Measurements from ENCODE around the gene C12orf76. TPM values are rescaled to one million over a fixed set of nuclear protein-coding genes. Genes with fewer than 3 reads are reported as not detected.
A peak's percentile ranks its signal among the peaks of the same experiment; 100 is the strongest.

Gene C12orf76
- total and polyA plus RNA-seq, 9 of the 15 experiments (the other 6 are each of a cell fraction or from before 2014, with no cell fraction given): 6.3 to 38.6 (median 12.3) TPM

DNA sequence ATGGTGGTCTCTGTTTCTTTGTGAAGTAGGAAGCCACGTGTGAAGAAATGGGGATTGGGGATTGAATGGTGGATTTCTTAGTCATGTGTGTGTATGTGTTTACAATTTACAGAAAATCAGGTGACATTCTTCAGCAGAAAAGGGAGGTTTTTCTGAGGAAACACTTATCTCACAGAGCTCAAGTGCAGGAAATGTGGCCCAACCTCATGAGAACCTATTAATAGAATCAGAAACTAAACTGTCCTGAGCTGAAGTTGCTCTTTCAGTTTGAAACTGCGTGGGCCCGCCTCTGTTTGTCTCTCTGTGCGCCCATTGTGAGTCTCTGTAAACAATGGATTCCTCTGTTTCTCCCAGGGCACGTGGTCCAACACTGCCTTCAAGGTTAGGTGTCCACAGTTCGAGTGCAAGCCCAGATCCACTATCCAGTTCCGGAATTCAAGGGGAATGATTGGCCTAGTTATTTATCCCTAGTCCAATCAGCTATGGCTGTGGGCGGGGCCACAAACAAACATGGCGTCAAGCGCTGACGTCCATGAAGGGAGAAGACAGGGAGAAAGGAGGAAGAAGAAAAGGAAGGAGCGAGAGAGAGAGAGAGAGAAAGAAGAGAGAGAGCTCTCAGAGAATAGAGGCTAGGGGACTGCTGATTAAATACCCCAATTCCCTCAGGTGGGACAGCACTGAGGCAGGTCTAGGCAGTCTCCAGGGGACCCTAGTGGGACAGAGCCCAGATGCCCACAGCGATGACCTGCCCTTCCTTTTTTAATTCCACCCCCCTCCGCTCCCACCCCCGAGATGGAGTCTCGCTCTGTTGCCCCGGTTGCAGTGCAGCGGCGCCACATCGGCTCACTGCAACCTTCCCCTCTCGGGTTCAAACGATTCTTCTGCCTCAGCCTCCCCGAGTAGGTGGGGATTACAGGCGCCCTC lies 31.4 kb upstream of the C12orf76 start (continued):
- TF ChIP-seq DPF2 (IDR thresholded peaks at IDR 0.05) (peak; percentile 49; the same call in 1 of the 2 replicates), DNMT1 (IDR thresholded peaks at IDR 0.05) (no peak), ZNF232 (CRISPR knock-in tag; IDR thresholded peaks at IDR 0.05) (no peak), SNIP1 (IDR thresholded peaks at IDR 0.05; ENCODE audit: low read depth) (no peak), ZNF165 (CRISPR knock-in tag; IDR thresholded peaks at IDR 0.05; ENCODE audit: borderline replicate concordance) (no peak), ZNF197 (CRISPR knock-in tag; IDR thresholded peaks at IDR 0.05; ENCODE audit: low read depth) (peak; percentile 84), PTBP1 (IDR thresholded peaks at IDR 0.05; ENCODE audit: low read depth, low read length) (0 out of 2 replicates have a peak, but pooled peaks have one; percentile 19), NR2F6 (CRISPR knock-in tag; IDR thresholded peaks at IDR 0.05) (no peak), CBFA2T3 (IDR thresholded peaks at IDR 0.05) (peak; percentile 52), ZNF586 (CRISPR knock-in tag; conservative IDR thresholded peaks at IDR 0.05) (no peak), TSC22D4 (tag; IDR thresholded peaks at IDR 0.05) (no peak), RAD51 (IDR thresholded peaks at IDR 0.05; ENCODE audit: borderline replicate concordance, low read depth) (peak; percentile 80), TAF1 (IDR thresholded peaks at IDR 0.05; ENCODE audit: control insufficient read depth, extremely low read depth, insufficient read depth, low read length, severe bottlenecking) (peak; percentile 61), HDAC2 (IDR thresholded peaks at IDR 0.05) (0 out of 2 replicates have a peak, but pooled peaks have one; percentile 73), SMARCA4 (IDR thresholded peaks at IDR 0.05) (peak; percentile 34; the same call in 1 of the 2 replicates), NFIC (IDR thresholded peaks at IDR 0.05) (no peak), GTF3C2 (IDR thresholded peaks at IDR 0.05; ENCODE audit: borderline replicate concordance, extremely low read depth, insufficient read length) (no peak), SMAD2 (IDR thresholded peaks at IDR 0.05; ENCODE audit: low read depth, low read length) (no peak), PHF21A (IDR thresholded peaks at IDR 0.05; ENCODE audit: borderline replicate concordance, low read depth) (no peak), ELK1 (CRISPR knock-in tag; IDR thresholded peaks at IDR 0.05) (no peak), SREBF2 (CRISPR knock-in tag; IDR thresholded peaks at IDR 0.05) (no peak), FOXK2 (conservative IDR thresholded peaks at IDR 0.05 in 1 of 2, IDR thresholded peaks at IDR 0.05 in 1 of 2; ENCODE audit: low read depth in 2 of 2) (peak; percentile 92 to 93), EZH2 (IDR thresholded peaks at IDR 0.05; ENCODE audit: borderline replicate concordance, low read depth, low read length) (no peak)
- TF ChIP-seq, protein P1, sequence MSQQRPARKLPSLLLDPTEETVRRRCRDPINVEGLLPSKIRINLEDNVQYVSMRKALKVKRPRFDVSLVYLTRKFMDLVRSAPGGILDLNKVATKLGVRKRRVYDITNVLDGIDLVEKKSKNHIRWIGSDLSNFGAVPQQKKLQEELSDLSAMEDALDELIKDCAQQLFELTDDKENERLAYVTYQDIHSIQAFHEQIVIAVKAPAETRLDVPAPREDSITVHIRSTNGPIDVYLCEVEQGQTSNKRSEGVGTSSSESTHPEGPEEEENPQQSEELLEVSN (IDR thresholded peaks at IDR 0.05; ENCODE audit: borderline replicate concordance in 1 of 2, extremely low read depth in 1 of 2, insufficient read depth in 1 of 2, insufficient read length in 1 of 2, low read depth in 1 of 2, low read length in 1 of 2, poor library complexity in 1 of 2, severe bottlenecking in 1 of 2): peak; percentile 87 to 94

Data from K562 (cell line).